NT2/D1 (cell line): ENCODE results near the gene AK4.

Experiments
- SUZ12 ChIP-seq: IDR thresholded peaks from 2 replicates; pipeline ENCODE4 v1.6.1; 2011; ENCODE audit not compliant: insufficient read length, insufficient read depth; ENCODE audit errors: extremely low read depth
- YY1 ChIP-seq: IDR thresholded peaks from 2 replicates; pipeline ENCODE4 v1.6.1; 2011; ENCODE audit not compliant: insufficient read length, insufficient read depth
- ZNF274 ChIP-seq: IDR thresholded peaks from 2 replicates; pipeline ENCODE4 v1.6.1; 2011; ENCODE audit warnings: mild to moderate bottlenecking, low read depth, low read length

GRCh38 chr1:65243491-65243890 is 95.5 kb downstream of the AK4 start:
- TF ChIP-seq YY1 (no peak), ZNF274 (no peak), SUZ12 (no peak)
